Progenitor cell of endocrine pancreas (in vitro differentiated cells): Measurements from ENCODE around the gene GADL1. TPM values are rescaled to one million over a fixed set of nuclear protein-coding genes. Genes with fewer than 3 reads are reported as not detected.

Experiments used
- DNase-seq: peaks from one replicate; pipeline ENCODE4 v3.0.0; 2021; ENCODE audit warnings: low spot score; ENCODE audit not compliant: unreplicated experiment
- H3K27ac Mint-ChIP-seq: 2 replicates; pipeline ENCODE4 v1.8.0; 2021; ENCODE audit warnings: mild to moderate bottlenecking, moderate library complexity, mixed read lengths
- H3K27me3 Mint-ChIP-seq: 2 replicates; pipeline ENCODE4 v1.8.0; 2021; ENCODE audit warnings: mixed read lengths
- H3K36me3 Mint-ChIP-seq: 2 replicates; pipeline ENCODE4 v1.8.0; 2022; ENCODE audit warnings: mixed read lengths; ENCODE audit not compliant: insufficient read depth
- H3K4me1 Mint-ChIP-seq: 2 replicates; pipeline ENCODE4 v1.8.0; 2021; ENCODE audit warnings: low read depth, mixed read lengths
- H3K4me3 Mint-ChIP-seq: 2 replicates; pipeline ENCODE4 v1.8.0; 2021; ENCODE audit warnings: low read depth, mild to moderate bottlenecking, moderate library complexity, mixed read lengths
- H3K9me3 Mint-ChIP-seq: 2 replicates; pipeline ENCODE4 v1.8.0; 2021; ENCODE audit warnings: low read depth, mixed read lengths
- total RNA-seq: library from RNA; stranded (reverse); gene quantifications from 2 replicates; pipeline ENCODE4 v1.2.1, GENCODE V29; 2021
- TF ChIP-seq, protein P1 (sequence below): fragments of 200-600 bp; sonication (generic); IDR thresholded peaks from one replicate; pipeline ENCODE4 v1.5.0; 2021; ENCODE audit warnings: antibody characterized with exemption, mild to moderate bottlenecking; ENCODE audit not compliant: unreplicated experiment

Gene GADL1
- total RNA-seq, 1 donor from 2014 or later: 1.9 TPM

DNA sequence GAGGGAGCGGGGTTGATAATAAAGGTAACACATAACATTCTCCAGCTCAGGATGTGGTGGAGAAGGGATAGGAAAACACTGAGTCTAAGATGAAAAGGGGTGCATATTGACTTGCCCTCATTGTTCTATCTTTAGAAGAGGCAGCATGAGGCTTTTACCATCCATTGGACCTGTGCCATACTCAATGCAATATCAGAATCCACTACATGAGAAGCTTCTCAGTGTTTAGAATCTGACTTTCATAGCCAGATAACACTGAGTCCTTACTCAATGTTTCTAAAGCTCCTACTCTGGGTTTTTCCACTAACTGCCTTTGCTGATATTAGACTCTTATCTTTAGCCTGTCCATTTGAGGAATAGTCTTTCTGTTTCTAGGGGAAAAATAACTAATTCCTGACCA lies 24.3 kb upstream of the GADL1 start:
- Mint-ChIP-seq H3K27ac (no peak overlapping the region), H3K4me1 (peaks cover 4% of the 10 kb centered on the region), H3K36me3 (no peaks in the 10 kb centered on the region), H3K9me3 (no peaks in the 10 kb centered on the region), H3K4me3 (no peak overlapping the region), H3K27me3 (no peaks in the 10 kb centered on the region)
- DNase-seq: no peak
- TF ChIP-seq, protein P1, sequence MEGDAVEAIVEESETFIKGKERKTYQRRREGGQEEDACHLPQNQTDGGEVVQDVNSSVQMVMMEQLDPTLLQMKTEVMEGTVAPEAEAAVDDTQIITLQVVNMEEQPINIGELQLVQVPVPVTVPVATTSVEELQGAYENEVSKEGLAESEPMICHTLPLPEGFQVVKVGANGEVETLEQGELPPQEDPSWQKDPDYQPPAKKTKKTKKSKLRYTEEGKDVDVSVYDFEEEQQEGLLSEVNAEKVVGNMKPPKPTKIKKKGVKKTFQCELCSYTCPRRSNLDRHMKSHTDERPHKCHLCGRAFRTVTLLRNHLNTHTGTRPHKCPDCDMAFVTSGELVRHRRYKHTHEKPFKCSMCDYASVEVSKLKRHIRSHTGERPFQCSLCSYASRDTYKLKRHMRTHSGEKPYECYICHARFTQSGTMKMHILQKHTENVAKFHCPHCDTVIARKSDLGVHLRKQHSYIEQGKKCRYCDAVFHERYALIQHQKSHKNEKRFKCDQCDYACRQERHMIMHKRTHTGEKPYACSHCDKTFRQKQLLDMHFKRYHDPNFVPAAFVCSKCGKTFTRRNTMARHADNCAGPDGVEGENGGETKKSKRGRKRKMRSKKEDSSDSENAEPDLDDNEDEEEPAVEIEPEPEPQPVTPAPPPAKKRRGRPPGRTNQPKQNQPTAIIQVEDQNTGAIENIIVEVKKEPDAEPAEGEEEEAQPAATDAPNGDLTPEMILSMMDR: no peak

DNA sequence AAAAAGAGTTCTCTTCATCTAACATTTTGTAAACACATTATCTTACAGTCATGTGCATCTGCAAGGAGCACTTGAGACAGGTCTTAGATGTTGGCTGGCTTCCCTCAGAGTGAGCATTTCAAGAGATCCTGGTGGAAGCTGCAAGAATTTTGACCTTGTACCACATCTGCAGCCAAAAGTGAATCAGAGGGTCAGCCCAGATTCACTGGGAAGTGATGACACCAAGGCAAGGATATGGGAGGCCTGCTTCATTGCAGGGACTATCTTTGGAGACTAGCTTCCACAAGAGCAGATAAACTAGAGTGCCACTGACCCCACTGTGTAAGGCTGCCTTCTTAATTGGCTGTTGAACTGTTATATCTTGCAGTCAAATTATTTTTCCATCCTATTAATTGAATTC lies 21.3 kb upstream of the GADL1 start:
- Mint-ChIP-seq H3K27ac (no peak overlapping the region), H3K4me3 (no peak overlapping the region), H3K4me1 (peaks cover 4% of the 10 kb centered on the region), H3K27me3 (peaks cover 4% of the 10 kb centered on the region), H3K9me3 (no peaks in the 10 kb centered on the region), H3K36me3 (no peaks in the 10 kb centered on the region)
- DNase-seq: no peak
- TF ChIP-seq, protein P1: no peak

DNA sequence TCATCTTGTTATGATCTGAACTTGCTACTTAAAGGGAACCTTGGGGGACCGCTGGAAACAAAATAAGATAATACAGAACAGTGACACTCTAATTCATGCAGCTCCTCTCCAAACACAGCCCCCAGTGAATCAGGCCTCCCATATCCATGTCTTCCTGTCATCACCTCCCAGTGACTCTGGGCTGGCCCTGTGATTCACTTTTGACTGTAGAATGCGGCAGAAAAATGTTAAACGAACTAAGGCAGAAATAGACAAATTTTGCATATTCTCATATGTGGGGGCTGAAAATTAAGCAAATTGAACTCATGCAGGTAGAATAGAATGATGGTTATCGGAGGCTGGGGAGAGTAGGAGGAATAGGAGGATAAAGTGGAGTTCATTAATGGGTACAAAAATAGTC lies 20.2 kb upstream of the GADL1 start:
- Mint-ChIP-seq H3K27me3 (peaks cover 4% of the 10 kb centered on the region), H3K27ac (no peak overlapping the region), H3K9me3 (no peaks in the 10 kb centered on the region), H3K36me3 (no peaks in the 10 kb centered on the region), H3K4me3 (no peak overlapping the region), H3K4me1 (peaks cover 4% of the 10 kb centered on the region)
- no peak for DNase-seq
- TF ChIP-seq, protein P1: no peak

DNA sequence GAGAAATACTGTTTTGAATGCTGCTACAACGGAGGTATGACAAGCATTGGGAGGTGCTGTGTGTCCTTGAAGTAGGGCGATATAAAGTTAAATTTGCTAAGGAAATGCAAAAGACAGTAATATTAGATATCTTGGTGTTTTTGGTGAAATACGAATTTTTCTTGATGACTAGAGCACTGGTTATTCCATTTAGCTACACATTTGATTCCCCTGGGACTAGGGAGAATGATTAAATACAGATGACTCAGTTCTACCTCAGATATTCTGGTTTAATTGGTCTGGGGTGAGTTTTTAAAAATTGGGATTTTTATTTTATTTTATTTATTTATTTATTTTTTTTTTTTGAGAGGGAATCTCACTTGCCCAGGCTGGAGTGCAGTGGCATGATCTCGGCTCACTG lies 18.7 kb upstream of the GADL1 start:
- H3K4me1 Mint-ChIP-seq: no peaks in the 10 kb centered on the region
- TF ChIP-seq, protein P1: no peak
- H3K27me3 Mint-ChIP-seq: peaks cover 4% of the 10 kb centered on the region
- no peak overlapping the region for H3K4me3 Mint-ChIP-seq
- no peaks in the 10 kb centered on the region for H3K9me3 Mint-ChIP-seq
- H3K27ac Mint-ChIP-seq: no peak overlapping the region
- H3K36me3 Mint-ChIP-seq: no peaks in the 10 kb centered on the region
- no peak for DNase-seq

DNA sequence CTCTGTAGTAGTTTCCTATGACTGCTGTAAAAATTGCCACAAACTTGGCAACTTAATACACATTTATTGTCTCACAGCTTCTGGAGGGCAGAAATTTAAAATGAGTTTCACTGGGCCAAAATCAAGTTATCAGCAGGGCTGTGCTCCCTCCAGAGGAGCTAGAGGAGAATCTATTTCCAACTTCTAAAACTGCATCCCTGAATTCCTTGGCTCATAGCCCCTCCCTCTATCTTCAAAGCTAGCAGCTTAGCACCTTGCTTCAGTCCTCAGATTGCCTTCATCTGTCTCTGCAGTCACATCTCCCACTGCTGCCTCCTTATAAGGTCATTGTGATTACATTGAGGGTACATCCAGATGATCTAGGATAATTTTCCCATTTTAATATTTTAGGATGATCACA lies 17.8 kb upstream of the GADL1 start:
- no peaks in the 10 kb centered on the region for H3K4me1 Mint-ChIP-seq
- DNase-seq: no peak
- no peak overlapping the region for H3K4me3 Mint-ChIP-seq
- TF ChIP-seq, protein P1: no peak
- H3K36me3 Mint-ChIP-seq: no peaks in the 10 kb centered on the region
- no peaks in the 10 kb centered on the region for H3K9me3 Mint-ChIP-seq
- H3K27ac Mint-ChIP-seq: no peak overlapping the region
- H3K27me3 Mint-ChIP-seq: peaks cover 4% of the 10 kb centered on the region
